ENCODE measurements around the gene CXCL6. TPM values are rescaled to one million over a fixed set of nuclear protein-coding genes. Genes with fewer than 3 reads are reported as not detected.

CXCL6 gene
- total and polyA plus RNA-seq, 9 donors: 0.09 to 0.26 (median 0.20) TPM; not detected in 4

GRCh38 chr4:73853246-73853704 is 16.8 kb downstream of the CXCL6 start, which contains the start of gene PF4V1:
PF4V1 (plus strand) TSS chr4:73853296; CDS start chr4:73853363, 67 bp downstream.
- H3K4me1 ChIP-seq (ENCODE audit: control insufficient read depth, insufficient read depth, low read length): peaks cover 5% of the 10 kb centered on the region
- no peak for DNase-seq
- H3K27me3 ChIP-seq (ENCODE audit: control insufficient read depth, insufficient read depth, low read length): peaks cover 6% of the 10 kb centered on the region
- no peak within 1 kb of the TSS for H3K27ac ChIP-seq (ENCODE audit: low read length)
- H3K36me3 ChIP-seq (ENCODE audit: control insufficient read depth, insufficient read depth, low read length): no peaks in the 10 kb centered on the region
- H3K9me3 ChIP-seq (replicated peaks; ENCODE audit: control insufficient read depth, low read depth, low read length): no peaks in the 10 kb centered on the region
- H3K4me3 ChIP-seq (ENCODE audit: low read length): no peak within 1 kb of the TSS
- WGBS (ENCODE audit: insufficient coverage): 5% methylated on average over 17 of the region's 22 CpGs

GRCh38 chr4:73853718-73854473 is 17.4 kb downstream of the CXCL6 start:
- Histone ChIP-seq H3K9me3 (replicated peaks; ENCODE audit: control insufficient read depth, low read depth, low read length) (no peaks in the 10 kb centered on the region), H3K4me3 (ENCODE audit: low read length) (no peak overlapping the region)

GRCh38 chr4:73855406-73855805 is 18.9 kb downstream of the CXCL6 start:
- Histone ChIP-seq H3K9me3 (replicated peaks; ENCODE audit: control insufficient read depth, low read depth, low read length) (no peaks in the 10 kb centered on the region), H3K27me3 (ENCODE audit: control insufficient read depth, insufficient read depth, low read length) (peaks cover 6% of the 10 kb centered on the region), H3K4me3 (ENCODE audit: low read length) (no peak overlapping the region), H3K4me1 (ENCODE audit: control insufficient read depth, insufficient read depth, low read length) (peaks cover 5% of the 10 kb centered on the region), H3K36me3 (ENCODE audit: control insufficient read depth, insufficient read depth, low read length) (no peaks in the 10 kb centered on the region), H3K27ac (ENCODE audit: low read length) (no peak overlapping the region)
- no CpG with 5 or more reads among the region's 4 CpGs for whole genome bisulfite sequencing (ENCODE audit: insufficient coverage)
- DNase-seq: no peak

More at GRCh38 chr4:73853718-73854473, 17.4 kb downstream of the CXCL6 start:
- no peak overlapping the region for H3K27ac ChIP-seq (ENCODE audit: low read length)
- no peaks in the 10 kb centered on the region for H3K36me3 ChIP-seq (ENCODE audit: control insufficient read depth, insufficient read depth, low read length)
- WGBS (ENCODE audit: insufficient coverage): 26% methylated on average over 4 of the region's 8 CpGs
- peaks cover 5% of the 10 kb centered on the region for H3K4me1 ChIP-seq (ENCODE audit: control insufficient read depth, insufficient read depth, low read length)
- DNase-seq: no peak
- peaks cover 6% of the 10 kb centered on the region for H3K27me3 ChIP-seq (ENCODE audit: control insufficient read depth, insufficient read depth, low read length)

- Histone ChIP-seq H3K27me3 (ENCODE audit: control insufficient read depth, insufficient read depth, low read length) (peaks cover 6% of the 10 kb centered on the region), H3K9me3 (replicated peaks; ENCODE audit: control insufficient read depth, low read depth, low read length) (no peaks in the 10 kb centered on the region), H3K36me3 (ENCODE audit: control insufficient read depth, insufficient read depth, low read length) (no peaks in the 10 kb centered on the region), H3K27ac (ENCODE audit: low read length) (no peak overlapping the region), H3K4me3 (ENCODE audit: low read length) (no peak overlapping the region), H3K4me1 (ENCODE audit: control insufficient read depth, insufficient read depth, low read length) (peaks cover 5% of the 10 kb centered on the region)
- no peak for DNase-seq
Observed at GRCh38 chr4:73856518-73856917, 20.0 kb downstream of the CXCL6 start.

- H3K9me3 ChIP-seq (replicated peaks; ENCODE audit: control insufficient read depth, low read depth, low read length): no peaks in the 10 kb centered on the region
- no peak overlapping the region for H3K27ac ChIP-seq (ENCODE audit: low read length)
- H3K36me3 ChIP-seq (ENCODE audit: control insufficient read depth, insufficient read depth, low read length): no peaks in the 10 kb centered on the region
- no peaks in the 10 kb centered on the region for H3K4me1 ChIP-seq (ENCODE audit: control insufficient read depth, insufficient read depth, low read length)
- no peaks in the 10 kb centered on the region for H3K27me3 ChIP-seq (ENCODE audit: control insufficient read depth, insufficient read depth, low read length)
- H3K4me3 ChIP-seq (ENCODE audit: low read length): no peak overlapping the region
- peak; percentile 12 for DNase-seq
Observed at GRCh38 chr4:73859614-73860088, 23.2 kb downstream of the CXCL6 start.

GRCh38 chr4:73860181-73860580 is 23.7 kb downstream of the CXCL6 start:
- no CpG with 5 or more reads among the region's 4 CpGs for WGBS (ENCODE audit: insufficient coverage)
- Histone ChIP-seq H3K27ac (ENCODE audit: low read length) (no peak overlapping the region), H3K4me1 (ENCODE audit: control insufficient read depth, insufficient read depth, low read length) (no peaks in the 10 kb centered on the region), H3K27me3 (ENCODE audit: control insufficient read depth, insufficient read depth, low read length) (no peaks in the 10 kb centered on the region), H3K36me3 (ENCODE audit: control insufficient read depth, insufficient read depth, low read length) (no peaks in the 10 kb centered on the region), H3K4me3 (ENCODE audit: low read length) (no peak overlapping the region), H3K9me3 (replicated peaks; ENCODE audit: control insufficient read depth, low read depth, low read length) (no peaks in the 10 kb centered on the region)
- DNase-seq: no peak

- no peaks in the 10 kb centered on the region for H3K36me3 ChIP-seq (ENCODE audit: control insufficient read depth, insufficient read depth, low read length)
- no peak overlapping the region for H3K4me3 ChIP-seq (ENCODE audit: low read length)
- no peaks in the 10 kb centered on the region for H3K9me3 ChIP-seq (replicated peaks; ENCODE audit: control insufficient read depth, low read depth, low read length)
- H3K27ac ChIP-seq (ENCODE audit: low read length): no peak overlapping the region
- DNase-seq: no peak
- WGBS (ENCODE audit: insufficient coverage): no CpG with 5 or more reads among the region's 3 CpGs
- H3K4me1 ChIP-seq (ENCODE audit: control insufficient read depth, insufficient read depth, low read length): no peaks in the 10 kb centered on the region
- no peaks in the 10 kb centered on the region for H3K27me3 ChIP-seq (ENCODE audit: control insufficient read depth, insufficient read depth, low read length)
Observed at GRCh38 chr4:73860917-73861316, 24.4 kb downstream of the CXCL6 start.

- H3K36me3 ChIP-seq (ENCODE audit: control insufficient read depth, insufficient read depth, low read length): no peaks in the 10 kb centered on the region
- no peaks in the 10 kb centered on the region for H3K27me3 ChIP-seq (ENCODE audit: control insufficient read depth, insufficient read depth, low read length)
- no peaks in the 10 kb centered on the region for H3K4me1 ChIP-seq (ENCODE audit: control insufficient read depth, insufficient read depth, low read length)
- H3K4me3 ChIP-seq (ENCODE audit: low read length): no peak overlapping the region
- no peak for DNase-seq
- H3K27ac ChIP-seq (ENCODE audit: low read length): no peak overlapping the region
- WGBS (ENCODE audit: insufficient coverage): no CpG with 5 or more reads among the region's 1 CpG
- H3K9me3 ChIP-seq (replicated peaks; ENCODE audit: control insufficient read depth, low read depth, low read length): no peaks in the 10 kb centered on the region
Observed at GRCh38 chr4:73862322-73862721, 25.8 kb downstream of the CXCL6 start.

GRCh38 chr4:73864365-73864764 is 27.9 kb downstream of the CXCL6 start:
- peaks cover 10% of the 10 kb centered on the region for H3K27me3 ChIP-seq (ENCODE audit: control insufficient read depth, insufficient read depth, low read length)
- no peak for DNase-seq
- H3K9me3 ChIP-seq (replicated peaks; ENCODE audit: control insufficient read depth, low read depth, low read length): no peaks in the 10 kb centered on the region
- no peaks in the 10 kb centered on the region for H3K36me3 ChIP-seq (ENCODE audit: control insufficient read depth, insufficient read depth, low read length)
- WGBS (ENCODE audit: insufficient coverage): 67% methylated on average over 1 of the region's 2 CpGs
- no peak overlapping the region for H3K4me3 ChIP-seq (ENCODE audit: low read length)
- peaks cover 7% of the 10 kb centered on the region for H3K4me1 ChIP-seq (ENCODE audit: control insufficient read depth, insufficient read depth, low read length)
- H3K27ac ChIP-seq (ENCODE audit: low read length): no peak overlapping the region

GRCh38 chr4:73864961-73865360 is 28.5 kb downstream of the CXCL6 start:
- 90% methylated on average over 2 of the region's 8 CpGs for WGBS (ENCODE audit: insufficient coverage)

More at GRCh38 chr4:73864961-73865360, 28.5 kb downstream of the CXCL6 start:
- DNase-seq: no peak
- Histone ChIP-seq H3K36me3 (ENCODE audit: control insufficient read depth, insufficient read depth, low read length) (no peaks in the 10 kb centered on the region), H3K9me3 (replicated peaks; ENCODE audit: control insufficient read depth, low read depth, low read length) (no peaks in the 10 kb centered on the region), H3K27me3 (ENCODE audit: control insufficient read depth, insufficient read depth, low read length) (peaks cover 16% of the 10 kb centered on the region), H3K4me1 (ENCODE audit: control insufficient read depth, insufficient read depth, low read length) (peaks cover 10% of the 10 kb centered on the region), H3K27ac (ENCODE audit: low read length) (no peak overlapping the region), H3K4me3 (ENCODE audit: low read length) (no peak overlapping the region)
